ENCODE results near the gene TM9SF3.

GRCh38 chr10:96560489-96560888 lies 26.3 kb downstream of the TM9SF3 start:
- TF ChIP-seq EZH2 (IDR thresholded peaks at IDR 0.05) = no peak
- TF ChIP-seq POLR2A (IDR thresholded peaks at IDR 0.05; ENCODE audit: borderline replicate concordance, extremely low read depth, insufficient read depth, insufficient read length) = no peak
- no peak for TF ChIP-seq CTCF (IDR thresholded peaks at IDR 0.05 in 2 of 3, conservative IDR thresholded peaks at IDR 0.05 in 1 of 3; ENCODE audit: borderline replicate concordance in 1 of 3, insufficient read depth in 1 of 3, low read depth in 2 of 3, low read length in 2 of 3)
- no peak for TF ChIP-seq YY1 (IDR thresholded peaks at IDR 0.05; ENCODE audit: extremely low read depth, insufficient replicate concordance, low read depth, low read length)
- TF ChIP-seq EZH2phosphoT487 (IDR thresholded peaks at IDR 0.05; ENCODE audit: borderline replicate concordance) = no peak

Data from HCT116 (cell line).